ENCODE results near the gene ERFL. TPM values are rescaled to one million over a fixed set of nuclear protein-coding genes. Genes with fewer than 3 reads are reported as not detected.
A peak's percentile ranks its signal among the peaks of the same experiment; 100 is the strongest.

The ERFL gene
- total RNA-seq, 4 donors from 2014 or later, result 0.27 to 1.9 (median 0.95) TPM

- TF ChIP-seq POLR2A (IDR thresholded peaks at IDR 0.05) (no peak), POLR2AphosphoS5 (IDR thresholded peaks at IDR 0.05) (no peak), EP300 (IDR thresholded peaks at IDR 0.05; ENCODE audit: low read depth) (no peak), CTCF (IDR thresholded peaks at IDR 0.05) (no peak)
- WGBS, 2 donors (ENCODE audit: low coverage in 1 of 2), result 0 to 2% methylated on average over 11 to 16 of the region's 23 CpGs
- no peaks in the 10 kb centered on the region for H3K27me3 ChIP-seq
- intact Hi-C loops (cut with DNase I; ENCODE audit: low total_unique reads), result no loop called here
- in situ Hi-C loops (cut with MboI; ENCODE audit: low pct_ligation_motif_present in 1 of 4, low pct_unique_long_range_greater_than_20kb in 1 of 4, low sequenced_read_pairs in 3 of 4), result no loop called here
- no peaks in the 10 kb centered on the region for H3K36me3 ChIP-seq
- H3K4me1 ChIP-seq, result peaks cover 23 to 45% (median 38%) of the 10 kb centered on the region in 4 donors
- peak overlapping the region; percentile 46 to 99 (median 79) for H3K4me3 ChIP-seq
- no peak for DNase-seq
- H3K9me3 ChIP-seq, result no peaks in the 10 kb centered on the region
- H3K27ac ChIP-seq, result peak overlapping the region; percentile 82 to 91 (median 87)
These were observed 44.8 kb downstream of the ERFL start for GRCh38 chr19:41883463-41883820.

GRCh38 chr19:41882568-41883462 lies 45.4 kb downstream of the ERFL start, which contains the start of gene ARHGEF1:
TSS of gene ARHGEF1 (plus strand) at chr19:41883184. CDS start at chr19:41888083, 4,899 bp downstream.
- 2 to 15% methylated on average over 6 to 46 of the region's 80 CpGs for WGBS, 2 donors (ENCODE audit: low coverage in 1 of 2)

DNA sequence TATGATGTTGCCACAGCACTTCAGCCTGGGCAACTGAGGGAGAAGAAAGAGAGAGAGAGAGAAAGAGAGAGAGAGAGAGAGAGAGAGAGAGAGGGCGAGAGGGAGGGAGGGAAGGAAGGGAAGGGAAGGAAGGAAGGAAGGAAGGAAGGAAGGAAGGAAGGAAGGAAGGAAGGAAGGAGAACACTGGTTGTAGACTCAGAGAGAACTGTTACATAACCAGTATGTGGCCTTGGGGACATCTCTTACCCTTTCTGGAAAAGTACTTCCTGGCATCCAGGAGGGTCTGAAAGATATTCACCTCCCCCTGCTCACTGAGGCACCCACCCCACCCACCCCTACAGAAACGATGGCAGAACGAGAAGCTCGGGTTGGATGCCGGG lies 47.9 kb downstream of the ERFL start:
- 73% methylated on average over 5 of the region's 5 CpGs; no CpG with 5 or more reads in 1 of the 2 donors for whole genome bisulfite sequencing, 2 donors (ENCODE audit: low coverage in 1 of 2)
- H3K27ac ChIP-seq, result no peak overlapping the region
- no peaks in the 10 kb centered on the region for H3K9me3 ChIP-seq
- intact Hi-C loops (cut with DNase I; ENCODE audit: low total_unique reads), result no loop called here
- H3K4me3 ChIP-seq, result no peak overlapping the region
- DNase-seq, result no peak
- H3K4me1 ChIP-seq, result peaks cover 7 to 20% (median 16%) of the 10 kb centered on the region in 4 donors
- TF ChIP-seq EP300 (IDR thresholded peaks at IDR 0.05; ENCODE audit: low read depth) (no peak), POLR2A (IDR thresholded peaks at IDR 0.05) (no peak), POLR2AphosphoS5 (IDR thresholded peaks at IDR 0.05) (no peak), CTCF (IDR thresholded peaks at IDR 0.05) (no peak)
- no peaks in the 10 kb centered on the region for H3K36me3 ChIP-seq
- no peaks in the 10 kb centered on the region for H3K27me3 ChIP-seq
- in situ Hi-C loops (cut with MboI; ENCODE audit: low pct_ligation_motif_present in 1 of 4, low pct_unique_long_range_greater_than_20kb in 1 of 4, low sequenced_read_pairs in 3 of 4), result no loop called here

More at GRCh38 chr19:41882568-41883462, 45.4 kb downstream of the ERFL start, which contains the start of gene ARHGEF1:
- intact Hi-C loops (cut with DNase I; ENCODE audit: low total_unique reads), result no loop called here
- Histone ChIP-seq H3K27me3 (no peaks in the 10 kb centered on the region), H3K36me3 (no peaks in the 10 kb centered on the region), H3K4me1 (peaks cover 23 to 43% (median 37%) of the 10 kb centered on the region in 4 donors), H3K4me3 (peak within 1 kb of the TSS; percentile 46 to 99 (median 79)), H3K27ac (peak within 1 kb of the TSS; percentile 82 to 91 (median 87)), H3K9me3 (no peaks in the 10 kb centered on the region)
- TF ChIP-seq POLR2AphosphoS5 (IDR thresholded peaks at IDR 0.05), result peak in 2 of 3 donors; percentile 36 to 66
- no peak for TF ChIP-seq CTCF (IDR thresholded peaks at IDR 0.05)
- TF ChIP-seq POLR2A (IDR thresholded peaks at IDR 0.05), result peak; percentile 54
- TF ChIP-seq EP300 (IDR thresholded peaks at IDR 0.05; ENCODE audit: low read depth), result no peak
- peak; percentile 75 for DNase-seq
- in situ Hi-C loops (cut with MboI; ENCODE audit: low pct_ligation_motif_present in 1 of 4, low pct_unique_long_range_greater_than_20kb in 1 of 4, low sequenced_read_pairs in 3 of 4), result no loop called here

GRCh38 chr19:41879670-41880328 lies 48.5 kb downstream of the ERFL start:
- intact Hi-C loops (cut with DNase I; ENCODE audit: low total_unique reads), result no loop called here
- Histone ChIP-seq H3K27me3 (no peaks in the 10 kb centered on the region), H3K27ac (no peak overlapping the region), H3K4me1 (peaks cover 2 to 15% (median 11%) of the 10 kb centered on the region in 4 donors), H3K9me3 (no peaks in the 10 kb centered on the region), H3K4me3 (no peak overlapping the region), H3K36me3 (no peaks in the 10 kb centered on the region)
- TF ChIP-seq CTCF (IDR thresholded peaks at IDR 0.05), result no peak
- no peak for TF ChIP-seq POLR2A (IDR thresholded peaks at IDR 0.05)
- TF ChIP-seq EP300 (IDR thresholded peaks at IDR 0.05; ENCODE audit: low read depth), result no peak
- TF ChIP-seq POLR2AphosphoS5 (IDR thresholded peaks at IDR 0.05), result no peak
- 81 to 94% methylated on average over 2 to 7 of the region's 7 CpGs for WGBS, 2 donors (ENCODE audit: low coverage in 1 of 2)
- in situ Hi-C loops (cut with MboI; ENCODE audit: low pct_ligation_motif_present in 1 of 4, low pct_unique_long_range_greater_than_20kb in 1 of 4, low sequenced_read_pairs in 3 of 4), result loop anchor here in 1 of 4 donors (10.0 kb wide), 1 partner anchor 75 kb away; the partner anchor contains the start of gene RABAC1
- DNase-seq, result no peak

Measured in transverse colon (tissue), 4 donors.